SW 1271 (cell line): ENCODE data around the gene TFE3.

Source experiments
- DNase-seq, 2 experiments: peaks; one replicate each; lab custom pipeline; 2025; lab: John Stamatoyannopoulos, UW

The TFE3 gene, protein sequence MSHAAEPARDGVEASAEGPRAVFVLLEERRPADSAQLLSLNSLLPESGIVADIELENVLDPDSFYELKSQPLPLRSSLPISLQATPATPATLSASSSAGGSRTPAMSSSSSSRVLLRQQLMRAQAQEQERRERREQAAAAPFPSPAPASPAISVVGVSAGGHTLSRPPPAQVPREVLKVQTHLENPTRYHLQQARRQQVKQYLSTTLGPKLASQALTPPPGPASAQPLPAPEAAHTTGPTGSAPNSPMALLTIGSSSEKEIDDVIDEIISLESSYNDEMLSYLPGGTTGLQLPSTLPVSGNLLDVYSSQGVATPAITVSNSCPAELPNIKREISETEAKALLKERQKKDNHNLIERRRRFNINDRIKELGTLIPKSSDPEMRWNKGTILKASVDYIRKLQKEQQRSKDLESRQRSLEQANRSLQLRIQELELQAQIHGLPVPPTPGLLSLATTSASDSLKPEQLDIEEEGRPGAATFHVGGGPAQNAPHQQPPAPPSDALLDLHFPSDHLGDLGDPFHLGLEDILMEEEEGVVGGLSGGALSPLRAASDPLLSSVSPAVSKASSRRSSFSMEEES

DNA sequence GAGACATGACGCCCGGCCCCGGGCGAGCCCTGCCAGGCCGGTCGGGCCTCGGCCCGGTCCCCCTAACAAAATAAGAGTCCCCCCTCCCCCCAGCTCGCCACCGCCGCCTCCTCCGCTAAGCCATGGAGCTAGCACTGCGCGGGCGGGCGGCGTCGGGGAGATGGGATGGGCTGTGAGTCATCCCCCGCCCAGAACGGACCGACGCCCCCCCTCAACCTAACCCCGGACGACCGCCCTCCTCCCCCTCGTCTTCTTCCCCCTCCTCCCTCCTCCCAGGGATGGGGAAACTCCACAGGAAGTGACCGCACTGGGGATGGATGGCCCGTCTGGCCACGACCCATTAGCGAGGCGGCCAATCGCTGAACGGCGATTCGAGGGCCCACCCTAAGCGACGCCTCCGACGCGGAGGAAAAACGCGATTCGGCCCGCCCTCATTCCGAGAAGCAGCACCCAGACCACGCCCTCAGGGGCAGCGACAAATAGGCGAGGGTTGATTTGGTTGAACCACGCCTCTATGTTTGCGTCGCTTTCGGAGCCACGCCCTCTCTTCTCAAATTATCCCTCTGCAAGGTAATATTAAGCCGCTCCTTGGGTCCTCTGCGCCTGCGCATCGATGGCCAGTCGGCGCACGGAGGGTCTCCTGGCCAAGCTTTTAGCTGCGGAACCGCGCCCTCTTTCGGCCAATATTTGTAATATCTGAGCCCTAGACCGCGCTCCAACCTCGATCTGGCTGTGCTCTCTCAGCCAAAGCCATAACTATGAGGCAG lies at the start of gene TFE3:
TSS of gene TFE3 (minus strand) at position 138 of the 767 bp plus-strand sequence. CDS start at position 7, 131 bp downstream.
- peak; percentile 79 to 89 for DNase-seq

DNA sequence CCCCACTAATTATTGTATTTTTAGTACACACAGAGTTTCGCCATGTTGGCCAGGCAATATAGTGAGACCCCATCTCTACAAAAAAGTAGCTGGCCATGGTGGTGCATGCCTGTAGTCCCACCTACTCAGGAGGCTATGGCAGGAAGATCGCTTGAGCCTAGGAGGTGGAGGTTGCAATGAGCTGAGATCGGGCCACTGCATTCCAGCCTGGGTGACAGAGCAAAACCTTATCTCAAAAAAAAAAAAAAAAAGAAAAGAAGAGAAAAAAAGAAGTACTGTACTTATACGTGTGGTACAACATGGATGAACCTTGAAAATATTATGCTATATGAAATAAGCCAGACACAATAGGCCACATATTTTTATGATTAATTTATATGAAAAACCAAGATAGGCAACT lies 46.4 kb upstream of the TFE3 start:
- DNase-seq, result no peak

DNA sequence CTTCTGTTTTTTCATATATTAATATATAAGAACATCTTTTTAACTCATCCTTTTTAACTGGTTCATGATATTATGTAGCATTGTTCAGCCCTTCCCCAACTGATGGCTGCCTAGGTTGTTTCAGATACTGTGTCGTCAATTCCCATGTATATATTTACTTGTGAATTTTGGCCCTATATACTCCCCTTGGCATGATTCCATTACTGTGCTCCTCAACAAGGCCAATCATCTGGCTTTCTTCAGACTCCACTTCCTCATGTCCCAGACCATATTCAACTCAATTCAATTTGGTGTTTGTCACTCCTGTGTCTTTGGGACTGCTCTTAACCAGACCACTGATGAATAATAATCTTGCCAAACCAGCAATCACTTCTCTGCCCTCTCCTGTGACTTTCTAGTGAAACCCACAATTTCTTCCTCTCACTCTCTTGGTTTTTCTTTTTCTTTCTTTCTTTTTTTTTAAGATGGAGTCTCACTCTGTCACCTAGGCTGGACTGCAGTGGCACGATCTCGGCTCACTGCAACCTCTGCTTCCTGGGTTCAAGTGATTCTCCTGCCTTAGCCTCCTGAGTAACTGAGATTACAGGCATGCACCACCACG lies 39.2 kb upstream of the TFE3 start:
- DNase-seq, result no peak

DNA sequence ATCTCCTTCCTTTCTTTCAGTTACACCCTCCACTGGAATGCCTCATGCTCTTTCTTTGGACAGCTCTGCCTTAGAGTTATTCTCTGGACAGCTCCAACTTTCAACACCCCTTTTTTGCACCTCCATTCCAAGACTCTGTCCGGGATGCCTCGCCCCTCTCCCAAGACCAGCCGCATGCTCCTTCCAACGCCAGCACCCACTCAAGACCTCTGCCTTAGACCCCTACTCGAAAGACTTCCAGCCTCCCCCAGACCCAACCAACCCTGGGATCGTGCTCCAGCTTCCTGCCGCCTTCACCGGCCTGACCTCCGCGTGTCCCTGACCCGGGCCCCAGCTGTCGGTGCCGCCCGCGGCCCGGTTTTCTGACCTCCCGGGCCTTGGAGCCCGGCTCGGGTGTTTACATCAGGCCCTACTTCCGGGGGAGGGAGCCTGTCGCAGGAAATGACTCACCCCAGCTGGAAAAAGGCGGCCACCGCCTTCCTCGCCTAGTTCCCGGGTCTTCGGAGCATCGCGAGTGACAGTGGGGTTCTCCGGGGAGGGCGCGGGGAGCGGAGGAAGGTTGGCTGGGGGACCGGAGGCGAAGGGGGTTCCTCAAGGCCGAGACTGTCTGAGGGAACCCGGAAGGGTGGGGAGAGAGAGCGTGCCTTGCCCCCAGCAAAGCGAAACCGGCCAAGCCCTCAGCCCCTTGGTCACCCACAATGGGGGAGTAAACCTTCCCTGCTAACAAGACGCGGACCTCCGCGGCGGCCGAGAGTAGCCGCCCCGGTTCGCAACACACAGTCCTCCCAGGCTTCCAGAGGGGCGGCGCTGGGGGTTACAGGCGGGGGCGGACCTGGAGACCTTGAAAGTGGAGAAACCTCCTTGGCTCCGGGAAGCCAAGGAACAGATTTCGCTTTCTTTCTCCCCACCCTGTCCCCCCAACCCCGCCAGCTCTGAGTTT lies 36.6 kb upstream of the TFE3 start, which contains the start of gene WDR45:
TSS of gene WDR45 (minus strand) at position 399 of the 940 bp plus-strand sequence. CDS start 1,792 bp downstream, outside the sequence.
- peak; percentile 3 to 47 for DNase-seq

DNA sequence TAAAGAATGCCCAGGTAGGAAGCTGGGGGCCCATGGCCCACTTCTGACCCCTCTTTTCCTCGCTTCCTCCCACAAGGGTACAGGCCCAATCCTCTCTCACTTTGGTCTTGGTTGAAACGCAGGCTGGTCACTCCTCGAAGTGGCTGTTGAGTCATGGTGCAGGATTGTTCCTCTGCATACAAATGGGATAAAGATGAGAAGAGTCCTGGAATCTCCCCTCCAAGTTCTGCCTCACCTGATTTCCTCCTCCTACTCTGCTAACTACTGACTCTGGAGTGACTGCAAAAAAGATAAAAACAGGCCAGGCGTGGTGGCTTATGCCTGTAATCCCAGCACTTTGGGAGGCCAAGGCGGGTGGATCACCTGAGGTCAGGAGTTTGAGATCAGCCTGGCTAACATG lies 34.8 kb upstream of the TFE3 start:
- DNase-seq, result no peak

DNA sequence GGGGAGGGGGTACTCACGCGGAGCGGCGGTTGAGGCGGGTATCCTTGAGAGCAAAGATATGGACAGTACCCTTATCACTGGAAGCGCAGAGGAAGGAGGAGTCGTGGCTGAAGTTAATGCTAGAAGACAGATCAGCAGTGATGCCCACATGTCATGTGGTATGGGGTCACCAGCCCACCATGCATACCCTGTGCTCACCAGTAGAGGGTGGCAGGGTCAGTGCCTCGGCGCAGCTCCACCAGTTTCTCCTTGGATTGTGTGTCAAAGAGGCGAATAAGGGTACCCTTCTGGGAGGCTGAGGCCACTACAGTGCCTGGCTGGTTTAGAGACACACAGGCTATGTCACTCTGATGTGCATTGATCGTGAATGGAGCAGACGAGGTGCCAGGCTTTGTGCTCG lies 32.2 kb upstream of the TFE3 start:
- DNase-seq, result no peak

DNA sequence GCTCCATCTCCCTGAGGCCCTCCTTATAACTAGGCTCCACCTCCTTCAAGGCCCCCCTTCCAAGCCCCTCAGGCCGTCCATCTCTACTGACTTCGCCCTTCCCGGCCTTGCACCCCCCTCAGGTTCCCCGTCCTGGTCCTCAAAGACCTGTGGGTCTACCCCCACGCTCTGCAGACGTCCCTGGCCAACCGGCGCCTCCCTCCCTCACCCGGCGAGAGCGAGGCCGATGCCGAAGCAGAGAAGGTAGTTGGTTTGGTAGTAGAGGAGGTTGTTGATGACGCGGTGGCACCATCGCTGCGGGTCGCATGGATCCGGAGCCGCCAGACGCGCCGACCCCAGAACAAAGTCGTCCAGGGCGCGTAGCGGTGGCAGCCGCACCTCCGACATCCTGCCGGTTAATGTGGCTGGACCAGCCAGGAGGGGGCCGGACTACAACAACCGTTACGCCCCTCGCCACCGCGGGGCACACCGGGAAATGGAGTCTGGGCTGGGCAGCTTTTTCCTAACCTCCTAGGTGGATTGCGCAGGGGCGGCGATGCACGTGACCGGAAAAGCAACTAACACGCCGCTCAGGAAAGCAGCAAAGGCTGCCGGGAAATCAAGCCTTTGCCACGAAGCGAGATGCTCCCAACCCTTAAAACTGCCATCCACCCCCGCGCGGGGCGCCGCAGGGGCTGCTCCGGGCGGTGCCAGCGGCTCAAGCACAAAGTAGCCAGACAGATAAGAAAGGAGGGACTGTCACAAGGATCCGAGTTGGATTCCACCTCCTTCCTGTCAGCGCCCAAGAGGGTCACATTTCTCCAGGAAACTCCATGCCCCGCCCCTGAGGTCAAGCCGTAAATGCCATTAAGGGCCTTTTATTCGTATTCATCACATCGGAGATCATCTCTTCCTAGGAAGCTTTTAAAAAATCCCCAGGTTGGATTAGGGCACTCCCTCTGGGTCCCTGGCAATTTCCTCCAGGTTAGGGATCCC lies 30.7 kb upstream of the TFE3 start, which contains the start of gene PRAF2:
TSS of gene PRAF2 (minus strand) at position 402 of the 975 bp plus-strand sequence. CDS start at position 387, 15 bp downstream.
- DNase-seq, result peak; percentile 52 to 62

DNA sequence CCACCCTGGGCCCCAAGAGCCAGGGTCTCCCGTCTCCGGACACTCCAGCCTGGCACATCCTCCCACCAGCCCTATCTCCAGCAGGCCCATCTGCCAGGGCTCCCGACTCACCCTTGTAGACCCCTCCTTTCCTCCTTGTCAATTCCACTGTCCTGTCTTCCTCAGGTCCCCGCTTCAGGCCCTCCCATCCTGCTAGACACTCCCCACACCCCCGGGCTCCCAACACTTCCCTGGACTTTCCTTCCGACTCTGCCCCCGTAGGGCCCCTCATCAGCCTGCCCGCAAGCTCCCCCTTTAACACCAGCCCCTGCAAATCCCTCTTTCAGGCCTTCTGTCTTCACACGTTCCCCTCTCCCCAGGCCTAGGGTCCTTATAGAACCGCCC lies 29.5 kb upstream of the TFE3 start:
- no peak for DNase-seq

DNA sequence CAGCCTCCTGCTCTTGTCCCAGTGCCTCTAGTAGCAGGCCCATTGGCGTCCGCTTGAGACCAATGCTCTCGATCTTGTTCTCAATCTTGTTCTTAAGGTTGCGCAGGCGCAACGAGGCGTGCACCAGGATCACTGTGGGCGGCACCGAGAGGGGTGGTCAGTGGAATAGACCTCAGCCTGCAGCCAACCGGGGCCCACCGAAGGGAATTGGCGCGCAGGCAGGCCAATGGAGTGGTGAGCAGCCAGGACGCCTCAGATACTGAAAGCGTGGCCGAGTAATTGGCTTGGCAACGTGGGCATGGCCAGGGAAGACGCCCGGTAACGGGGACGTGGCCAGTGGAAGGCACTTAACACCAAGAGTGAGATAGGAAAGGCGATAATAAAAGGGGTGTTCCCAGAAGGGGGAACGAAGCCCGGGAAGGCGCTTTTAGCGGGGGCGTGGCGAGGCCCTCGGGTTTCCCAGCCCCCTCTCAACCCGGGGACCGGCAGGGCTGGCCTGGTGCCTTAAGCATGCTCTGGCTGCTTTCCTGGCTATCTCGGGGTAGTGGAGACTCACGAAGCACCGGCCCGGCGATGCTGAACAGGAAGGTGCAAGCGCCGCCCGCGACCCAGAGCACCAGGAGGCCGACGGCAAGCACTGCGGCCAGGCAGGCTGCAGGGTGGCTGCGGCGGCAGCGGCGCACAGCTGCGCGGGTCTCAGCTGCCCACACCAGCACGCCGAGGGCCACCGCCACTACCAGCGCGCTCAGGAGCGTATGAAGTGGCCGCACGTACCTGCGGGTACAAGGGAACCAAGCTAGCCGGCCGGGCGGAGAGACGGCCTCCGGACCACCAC lies 28.9 kb upstream of the TFE3 start:
- DNase-seq, result no peak

DNA sequence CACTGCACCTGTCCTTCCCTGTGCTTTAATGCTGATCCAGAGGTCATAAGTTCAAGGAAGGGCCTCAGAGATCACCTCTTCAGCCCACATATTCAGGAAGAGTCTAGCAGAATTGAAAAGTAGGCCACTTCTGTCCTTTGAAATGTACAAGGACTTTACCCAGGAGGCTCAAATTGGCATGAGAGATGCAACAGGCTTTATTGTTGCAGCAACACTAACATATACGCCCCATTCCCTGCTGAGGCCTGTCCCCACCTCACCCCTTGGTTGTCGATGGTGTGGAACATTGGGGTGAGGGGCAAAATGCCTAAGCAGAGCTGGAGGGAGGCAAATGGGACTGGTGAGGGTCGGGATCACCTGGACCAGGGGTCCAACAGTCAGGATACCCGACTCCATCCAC lies 27.8 kb upstream of the TFE3 start:
- DNase-seq, result no peak

DNA sequence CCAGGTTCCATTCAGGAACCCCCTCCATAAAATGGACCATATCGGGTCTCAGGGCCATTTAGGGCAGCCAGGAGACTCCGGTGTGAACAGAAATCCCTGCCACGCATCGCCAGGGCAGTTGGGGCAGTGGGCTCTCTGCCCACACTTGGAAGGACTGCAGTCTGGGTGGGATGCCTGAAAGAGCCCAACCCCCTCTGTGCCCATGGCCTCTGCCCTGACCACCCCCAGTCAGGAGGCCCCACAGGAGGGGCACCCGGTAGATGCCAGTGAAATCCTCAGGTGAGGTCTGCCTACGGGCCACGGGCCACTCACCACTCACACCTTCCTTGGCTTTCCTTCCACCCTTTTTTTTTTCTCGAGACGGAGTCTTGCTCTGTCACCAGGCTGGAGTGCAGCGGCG lies 25.9 kb upstream of the TFE3 start:
- DNase-seq, result no peak

DNA sequence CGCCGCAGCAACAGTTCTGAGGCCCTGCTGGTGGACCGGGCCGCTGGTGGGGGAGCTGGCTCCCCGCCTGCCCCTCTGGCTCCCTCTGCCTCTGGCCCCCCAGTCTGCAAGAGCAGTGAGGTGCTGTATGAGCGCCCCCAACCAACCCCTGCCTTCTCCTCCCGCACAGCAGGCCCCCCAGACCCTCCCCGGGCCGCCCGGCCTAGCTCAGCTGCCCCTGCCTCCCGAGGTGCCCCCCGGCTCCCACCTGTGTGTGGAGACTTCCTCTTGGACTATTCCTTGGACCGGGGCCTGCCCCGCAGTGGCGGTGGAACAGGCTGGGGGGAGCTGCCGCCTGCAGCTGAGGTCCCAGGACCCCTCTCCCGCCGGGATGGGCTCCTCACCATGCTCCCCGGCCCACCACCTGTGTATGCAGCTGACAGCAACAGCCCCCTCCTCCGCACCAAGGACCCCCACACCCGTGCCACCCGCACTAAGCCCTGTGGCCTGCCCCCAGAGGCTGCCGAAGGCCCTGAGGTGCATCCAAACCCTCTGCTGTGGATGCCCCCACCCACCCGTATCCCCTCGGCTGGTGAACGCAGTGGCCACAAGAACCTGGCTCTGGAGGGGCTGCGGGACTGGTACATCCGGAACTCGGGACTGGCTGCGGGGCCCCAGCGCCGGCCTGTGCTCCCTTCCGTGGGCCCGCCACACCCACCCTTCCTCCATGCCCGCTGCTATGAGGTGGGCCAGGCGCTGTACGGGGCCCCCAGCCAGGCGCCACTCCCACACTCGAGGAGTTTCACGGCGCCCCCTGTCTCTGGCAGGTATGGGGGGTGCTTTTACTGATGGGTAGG lies 24.3 kb upstream of the TFE3 start:
- DNase-seq, result no peak

DNA sequence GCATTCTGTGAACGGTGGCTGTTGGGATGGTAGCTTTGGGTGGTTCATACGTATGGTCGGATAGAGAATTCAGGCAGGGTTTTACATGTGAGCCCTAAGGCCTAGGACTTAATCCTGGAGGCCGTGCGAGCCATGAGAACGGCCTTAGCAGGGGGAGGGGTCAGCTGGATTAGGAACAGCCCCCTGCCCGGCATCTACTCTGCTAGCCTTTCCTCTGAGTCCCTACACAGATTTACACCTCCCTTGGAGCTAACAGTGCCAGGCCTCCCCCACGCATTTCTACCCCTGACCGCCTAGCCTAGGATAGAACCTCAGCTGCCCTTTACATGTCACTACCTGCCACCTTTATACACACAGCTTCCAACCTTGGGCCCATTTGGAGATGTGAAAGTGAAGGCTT lies 23.5 kb upstream of the TFE3 start:
- DNase-seq, result no peak

DNA sequence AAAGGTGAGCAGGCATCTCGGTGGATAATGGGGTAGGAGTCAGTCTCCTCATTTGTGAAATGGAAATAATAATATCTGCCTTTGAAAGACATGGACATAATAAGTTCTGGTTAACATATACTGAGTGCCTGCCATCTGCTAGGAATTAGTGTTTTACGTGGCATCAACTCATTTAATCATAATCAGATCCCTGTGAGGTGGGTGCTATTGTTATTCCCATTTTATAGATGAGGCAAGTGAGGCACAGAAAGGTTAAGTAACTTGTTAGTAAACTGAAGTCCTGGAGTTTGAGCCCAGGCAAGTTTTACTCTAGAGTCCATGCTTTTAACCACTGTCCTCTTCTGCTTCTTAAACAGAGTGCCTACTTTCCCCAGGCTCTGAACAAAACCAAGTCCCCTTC lies 23.1 kb upstream of the TFE3 start:
- DNase-seq, result no peak

DNA sequence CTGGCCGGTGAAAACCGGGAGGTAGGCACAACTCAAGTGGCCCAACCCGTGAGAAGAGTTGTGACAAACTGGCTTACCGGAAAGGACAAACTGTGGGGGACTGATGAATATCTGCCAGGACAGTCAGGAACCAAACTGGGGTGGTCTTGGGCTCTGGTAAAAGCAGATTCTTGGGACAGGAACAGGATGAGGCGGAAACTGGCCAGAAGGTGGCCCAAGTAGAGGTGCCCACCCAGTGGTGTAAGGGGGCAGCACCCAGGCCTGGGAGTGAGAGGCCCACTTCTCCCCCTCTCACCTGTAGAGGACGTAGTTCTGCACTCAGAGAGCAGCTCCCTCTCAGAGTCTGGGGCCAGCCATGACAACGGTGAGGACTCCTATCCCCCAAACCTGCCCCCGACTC lies 21.6 kb upstream of the TFE3 start:
- no peak for DNase-seq

DNA sequence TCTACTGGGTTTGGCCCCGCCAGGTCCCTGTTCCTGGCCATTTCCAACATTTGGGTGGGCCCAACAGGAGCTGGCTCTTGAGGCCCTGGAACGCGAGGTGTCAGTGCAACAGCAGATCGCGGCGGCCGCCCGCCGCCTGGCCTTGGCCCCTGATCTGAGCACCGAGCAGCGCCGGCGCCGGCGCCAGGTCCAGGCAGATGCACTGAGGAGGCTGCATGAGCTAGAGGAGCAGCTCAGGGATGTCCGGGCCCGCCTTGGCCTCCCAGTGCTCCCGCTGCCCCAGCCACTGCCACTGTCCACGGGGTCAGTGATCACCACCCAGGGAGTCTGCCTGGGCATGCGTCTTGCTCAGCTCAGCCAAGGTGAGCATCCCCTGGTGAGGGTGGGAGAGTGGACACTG lies 21.1 kb upstream of the TFE3 start:
- no peak for DNase-seq

DNA sequence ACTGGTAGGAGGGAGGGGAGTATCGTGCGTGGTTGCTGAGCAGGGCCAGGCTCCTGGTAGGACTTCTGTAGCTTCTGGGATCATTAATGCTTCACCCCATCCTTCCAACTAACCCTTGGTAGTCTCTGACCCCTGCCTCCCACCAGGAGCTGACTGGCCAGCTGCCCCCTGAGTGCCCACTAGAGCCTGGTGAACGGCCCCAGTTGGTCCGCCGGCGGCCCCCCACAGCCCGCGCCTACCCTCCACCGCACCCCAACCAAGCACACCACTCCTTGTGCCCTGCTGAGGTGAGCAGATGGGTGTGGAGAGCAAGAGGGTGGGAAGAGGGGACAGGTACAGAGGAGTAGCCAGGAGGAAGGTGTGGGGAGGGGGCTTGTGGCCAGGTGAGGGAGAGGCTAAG lies 20.6 kb upstream of the TFE3 start:
- DNase-seq, result no peak

DNA sequence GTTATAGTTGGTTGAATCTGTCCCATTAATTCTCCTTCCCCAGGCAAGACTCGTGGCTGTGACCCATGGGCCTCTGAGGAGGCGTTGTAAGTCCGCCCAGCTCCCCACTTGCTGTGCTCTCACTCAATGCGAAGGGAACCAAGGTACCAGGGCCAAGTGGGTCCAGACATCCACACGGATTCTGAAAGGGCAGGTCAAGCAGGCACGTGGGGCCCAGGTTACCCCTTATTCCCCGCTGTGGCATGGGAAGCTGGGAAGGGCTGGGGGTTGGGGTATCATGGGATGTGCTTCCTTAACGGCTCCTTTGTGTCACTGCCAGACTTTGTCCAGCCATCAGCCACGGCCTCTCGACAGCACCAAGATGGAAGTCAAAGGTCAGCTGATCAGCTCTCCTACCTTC lies 18.8 kb upstream of the TFE3 start:
- no peak for DNase-seq
